Liver (tissue), 9 donors: ENCODE results near the gene ZFYVE27. TPM values are rescaled to one million over a fixed set of nuclear protein-coding genes. Genes with fewer than 3 reads are reported as not detected.

Experiments used
- DNase-seq: peaks from one replicate; pipeline ENCODE4 v3.0.0-alpha.2; 2017; ENCODE audit warnings: low spot score
- H3K27ac ChIP-seq, 2 donors: one replicate each; pipeline ENCODE4 v1.7.0; 2013; ENCODE audit warnings: inconsistent platforms in 2 of 2, low read length in 2 of 2, control low read depth in 1 of 2, low read depth in 1 of 2, mild to moderate bottlenecking in 1 of 2
- H3K27me3 ChIP-seq, 4 donors: one replicate each; pipeline versions ENCODE4 v1.6.1 to v1.7.0; 2013; ENCODE audit warnings: low read length in 3 of 4, inconsistent platforms in 1 of 4, mild to moderate bottlenecking in 1 of 4, moderate library complexity in 1 of 4; ENCODE audit not compliant: control insufficient read depth in 4 of 4, insufficient read depth in 4 of 4
- H3K36me3 ChIP-seq, 4 donors: one replicate each; pipeline versions ENCODE4 v1.6.1 to v1.7.0; 2013; ENCODE audit warnings: low read length in 3 of 4, mild to moderate bottlenecking in 3 of 4, low read depth in 1 of 4, moderate library complexity in 1 of 4; ENCODE audit not compliant: control insufficient read depth in 4 of 4, insufficient read depth in 3 of 4
- H3K4me1 ChIP-seq, 4 donors: one replicate each; pipeline versions ENCODE4 v1.6.1 to v1.7.0; 2013; ENCODE audit warnings: low read length in 3 of 4, mild to moderate bottlenecking in 3 of 4, moderate library complexity in 1 of 4; ENCODE audit not compliant: control insufficient read depth in 4 of 4, insufficient read depth in 4 of 4
- H3K4me3 ChIP-seq, 3 donors: one replicate each; pipeline versions ENCODE4 v1.6.1 to v1.7.0; 2013; ENCODE audit warnings: low read length in 3 of 3, control low read depth in 1 of 3, low read depth in 1 of 3, mild to moderate bottlenecking in 1 of 3
- H3K9ac ChIP-seq, 2 donors: one replicate each; pipeline ENCODE4 v1.7.0; 2013; ENCODE audit warnings: low read length in 2 of 2, mild to moderate bottlenecking in 2 of 2, moderate library complexity in 2 of 2, control low read depth in 1 of 2, low read depth in 1 of 2
- H3K9me3 ChIP-seq, 4 donors: one replicate each; pipeline versions ENCODE4 v1.6.1 to v1.7.0; 2013; ENCODE audit warnings: low read length in 3 of 4; ENCODE audit not compliant: control insufficient read depth in 4 of 4
- ATF3 ChIP-seq: IDR thresholded peaks from 2 replicates; pipeline ENCODE4 v1.6.1; 2016; ENCODE audit warnings: antibody characterized with exemption
- EGR1 ChIP-seq, 2 donors: IDR thresholded peaks; 2 replicates each; pipeline ENCODE4 v1.6.1; 2016 to 2018; ENCODE audit warnings: antibody characterized with exemption in 2 of 2, low read depth in 2 of 2
- FOXA1 ChIP-seq: IDR thresholded peaks from 2 replicates; pipeline ENCODE4 v1.6.1; 2016; ENCODE audit warnings: antibody characterized with exemption
- FOXA2 ChIP-seq: IDR thresholded peaks from 2 replicates; pipeline ENCODE4 v1.6.1; 2016; ENCODE audit warnings: antibody characterized with exemption
- GABPA ChIP-seq, 2 donors: IDR thresholded peaks in 1 of 2; conservative IDR thresholded peaks in 1 of 2; 2 replicates each; pipeline ENCODE4 v1.6.1; 2016; ENCODE audit warnings: antibody characterized with exemption in 2 of 2, mild to moderate bottlenecking in 1 of 2, moderate library complexity in 1 of 2
- HNF4A ChIP-seq, 2 donors: conservative IDR thresholded peaks; 2 replicates each; pipeline ENCODE4 v1.6.1; 2016; ENCODE audit warnings: antibody characterized with exemption in 2 of 2, mild to moderate bottlenecking in 2 of 2
- HNF4G ChIP-seq: IDR thresholded peaks from 2 replicates; pipeline ENCODE4 v1.6.1; 2016; ENCODE audit warnings: antibody characterized with exemption
- MAX ChIP-seq: IDR thresholded peaks from 2 replicates; pipeline ENCODE4 v1.6.1; 2016; ENCODE audit warnings: antibody characterized with exemption
- NR2F2 ChIP-seq: IDR thresholded peaks from 2 replicates; pipeline ENCODE4 v1.6.1; 2016; ENCODE audit warnings: antibody characterized with exemption
- RAD21 ChIP-seq, 2 donors: IDR thresholded peaks; 2 replicates each; pipeline ENCODE4 v1.6.1; 2016; ENCODE audit warnings: antibody characterized with exemption in 2 of 2, mild to moderate bottlenecking in 2 of 2
- REST ChIP-seq: IDR thresholded peaks from 2 replicates; pipeline ENCODE4 v1.6.1; 2016; ENCODE audit warnings: antibody characterized with exemption, mild to moderate bottlenecking
- RXRA ChIP-seq, 2 donors: IDR thresholded peaks; 2 replicates each; pipeline ENCODE4 v1.6.1; 2017 to 2018; ENCODE audit warnings: antibody characterized with exemption in 2 of 2, mild to moderate bottlenecking in 1 of 2
- SP1 ChIP-seq: IDR thresholded peaks from 2 replicates; pipeline ENCODE4 v1.6.1; 2018; ENCODE audit warnings: antibody characterized with exemption, mild to moderate bottlenecking
- TAF1 ChIP-seq: conservative IDR thresholded peaks from 2 replicates; pipeline ENCODE4 v1.6.1; 2016; ENCODE audit warnings: antibody characterized with exemption, mild to moderate bottlenecking
- YY1 ChIP-seq: IDR thresholded peaks from 2 replicates; pipeline ENCODE4 v1.6.1; 2016; ENCODE audit warnings: antibody characterized with exemption, mild to moderate bottlenecking
- ZBTB33 ChIP-seq: IDR thresholded peaks from 2 replicates; pipeline ENCODE4 v1.6.1; 2016; ENCODE audit warnings: antibody characterized with exemption
- WGBS: extraction: QIAGEN DNeasy Blood & Tissue Kit; methylation state at CpG from one replicate; pipeline ENCODE4 v1.1.7; 2013; 5-methylcytosine and 5-hydroxymethylcytosine counted together
- polyA plus RNA-seq, 2 donors: library from polyadenylated mRNA; stranded (reverse) in 1 of 2; unstranded in 1 of 2; fragments of 200-250 nt in 1 of 2; fragments of >200 nt in 1 of 2; fragmentation: Nextera tagmentation in 1 of 2; extraction: Ambion mirVana in 1 of 2; gene quantifications; one replicate each; pipeline versions ENCODE4 v1.2.1 to v1.2.3, GENCODE V29; 2013 to 2015
- total RNA-seq, 2 donors: library from RNA; depleted of rRNA; stranded (reverse); fragments of >200 nt; gene quantifications; one replicate each; pipeline ENCODE4 v1.2.3, GENCODE V29; 2014
- donor health status: healthy.
- donor health status: healthy.
- donor health status: healthy.
- donor health status: healthy.
- donor health status: healthy.

The ZFYVE27 gene
- total and polyA plus RNA-seq, 4 donors, result 10.2 to 25.9 (median 13.1) TPM

GRCh38 chr10:97795886-97796285 lies 59.0 kb downstream of the ZFYVE27 start:
- H3K36me3 ChIP-seq, result no peaks in the 10 kb centered on the region
- H3K9ac ChIP-seq, result no peak overlapping the region
- H3K27ac ChIP-seq, result no peak overlapping the region
- H3K4me1 ChIP-seq, result no peaks in the 10 kb centered on the region
- 53% methylated on average over 4 of the region's 4 CpGs for WGBS
- TF ChIP-seq ZBTB33, result no peak
- no peak for TF ChIP-seq HNF4G
- no peak for TF ChIP-seq REST
- no peak for TF ChIP-seq RAD21 (IDR thresholded peaks at IDR 0.05)
- TF ChIP-seq FOXA2, result no peak
- H3K27me3 ChIP-seq, result peaks cover 0 to 6% (median 0%) of the 10 kb centered on the region in 4 donors
- H3K9me3 ChIP-seq, result peaks cover 0 to 6% (median 0%) of the 10 kb centered on the region in 4 donors
- DNase-seq, result no peak
- H3K4me3 ChIP-seq, result no peak overlapping the region

GRCh38 chr10:97796651-97797050 lies 59.7 kb downstream of the ZFYVE27 start:
- no peak overlapping the region for H3K4me3 ChIP-seq
- TF ChIP-seq NR2F2 (no peak), YY1 (no peak), TAF1 (no peak), ATF3 (no peak), REST (no peak), RXRA (IDR thresholded peaks at IDR 0.05) (no peak), SP1 (no peak), ZBTB33 (no peak), GABPA (IDR thresholded peaks at IDR 0.05 in 1 of 2, conservative IDR thresholded peaks at IDR 0.05 in 1 of 2) (no peak), RAD21 (IDR thresholded peaks at IDR 0.05) (no peak), FOXA1 (no peak), MAX (no peak), EGR1 (IDR thresholded peaks at IDR 0.05; ENCODE audit: low read depth in 2 of 2) (no peak), HNF4A (conservative IDR thresholded peaks at IDR 0.05) (no peak)
- no peaks in the 10 kb centered on the region for H3K4me1 ChIP-seq
- H3K9ac ChIP-seq, result no peak overlapping the region
- peaks cover 0 to 6% (median 0%) of the 10 kb centered on the region in 4 donors for H3K27me3 ChIP-seq
- WGBS, result 28% methylated on average over 3 of the region's 3 CpGs
- peaks cover 0 to 6% (median 0%) of the 10 kb centered on the region in 4 donors for H3K9me3 ChIP-seq
- DNase-seq, result no peak
- no peak overlapping the region for H3K27ac ChIP-seq
- H3K36me3 ChIP-seq, result no peaks in the 10 kb centered on the region
